Measurements from ENCODE around the gene CPED1. TPM values are rescaled to one million over a fixed set of nuclear protein-coding genes. Genes with fewer than 3 reads are reported as not detected.
A peak's percentile ranks its signal among the peaks of the same experiment; 100 is the strongest.

CPED1 gene
- total and polyA plus RNA-seq, 2 donors (not counting 1 experiment from before 2014, with no cell fraction given): 70.2 to 196 TPM

DNA sequence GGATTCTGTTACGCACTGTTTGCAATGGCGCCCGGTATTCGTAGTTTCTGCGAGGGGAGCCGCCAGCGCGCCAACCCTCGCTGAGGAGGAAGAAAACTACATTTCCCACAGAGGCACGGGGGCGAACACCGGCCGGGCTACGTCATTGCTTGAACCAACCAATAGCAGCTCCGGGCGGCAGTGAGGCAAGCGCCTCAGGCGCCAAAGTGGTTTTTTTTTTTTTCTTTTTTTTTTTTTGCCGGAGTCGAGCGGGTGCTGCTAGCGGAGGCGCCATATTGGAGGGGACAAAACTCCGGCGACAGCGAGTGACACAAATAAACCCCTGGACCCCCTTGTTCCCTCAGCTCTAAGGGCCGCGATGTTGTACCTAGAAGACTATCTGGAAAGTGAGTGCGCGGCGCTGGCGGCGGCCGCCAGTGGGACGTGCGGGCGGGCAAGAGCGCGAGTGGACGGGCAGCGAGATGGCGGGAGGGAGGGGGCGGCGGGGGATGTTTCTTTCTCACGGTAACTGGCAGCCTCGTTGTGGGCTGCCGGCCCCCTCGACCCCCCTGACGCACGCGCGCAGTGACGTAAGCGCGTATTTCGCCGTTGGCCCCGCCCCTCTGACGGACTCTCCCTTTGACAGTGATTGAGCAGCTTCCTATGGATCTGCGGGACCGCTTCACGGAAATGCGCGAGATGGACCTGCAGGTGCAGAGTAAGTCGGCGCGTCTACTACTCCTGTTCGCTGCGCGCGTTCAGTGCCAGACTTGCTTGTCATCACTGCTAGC is 37.8 kb upstream of the CPED1 start, which contains the start of gene ING3:
Gene ING3, plus strand, starts transcription at position 239 of the 770 bp plus-strand sequence. Its CDS starts 120 bp downstream, at position 359.
- H3K27ac ChIP-seq (ENCODE audit: insufficient read depth, low read length): peak within 1 kb of the TSS; percentile 99
- H3K4me3 ChIP-seq (replicated peaks in 1 of 4; ENCODE audit: control extremely low read depth in 1 of 4, insufficient read depth in 1 of 4, low read depth in 3 of 4, low read length in 4 of 4): peak within 1 kb of the TSS; percentile 76 to 92 (median 82)
- peak; percentile 95 to 97 for DNase-seq (ENCODE audit: low read depth in 2 of 2)
- TF ChIP-seq CTCF (conservative IDR thresholded peaks at IDR 0.05 in 1 of 2, IDR thresholded peaks at IDR 0.05 in 1 of 2; ENCODE audit: low read depth in 1 of 2, low read length in 2 of 2) (no peak), EZH2 (IDR thresholded peaks at IDR 0.05; ENCODE audit: low read length, missing control alignments) (no peak)
- no peaks in the 10 kb centered on the region for H4K20me1 ChIP-seq (ENCODE audit: control insufficient read depth, extremely low read depth, insufficient read depth, low read length)
- no peaks in the 10 kb centered on the region for H3K9me3 ChIP-seq (ENCODE audit: control insufficient read depth, insufficient read depth, low read depth, low read length)
- no peaks in the 10 kb centered on the region for H3K27me3 ChIP-seq (ENCODE audit: control insufficient read depth, insufficient read depth, low read length)
- H2AFZ ChIP-seq (ENCODE audit: low read length): peak within 1 kb of the TSS; percentile 91
- peak within 1 kb of the TSS; percentile 100 for H3K9ac ChIP-seq (ENCODE audit: insufficient read depth, low read length)
- H3K4me1 ChIP-seq (ENCODE audit: control insufficient read depth, extremely low read depth, insufficient read depth, low read length): peaks cover 3% of the 10 kb centered on the region
- H3K79me2 ChIP-seq (ENCODE audit: control insufficient read depth, insufficient read depth, low read length): peaks cover 11% of the 10 kb centered on the region
- H3K4me2 ChIP-seq (ENCODE audit: extremely low read depth, insufficient read depth, low read length): peak within 1 kb of the TSS; percentile 89
- peaks cover 1% of the 10 kb centered on the region for H3K36me3 ChIP-seq (ENCODE audit: control insufficient read depth, insufficient read depth, low read length)

DNA sequence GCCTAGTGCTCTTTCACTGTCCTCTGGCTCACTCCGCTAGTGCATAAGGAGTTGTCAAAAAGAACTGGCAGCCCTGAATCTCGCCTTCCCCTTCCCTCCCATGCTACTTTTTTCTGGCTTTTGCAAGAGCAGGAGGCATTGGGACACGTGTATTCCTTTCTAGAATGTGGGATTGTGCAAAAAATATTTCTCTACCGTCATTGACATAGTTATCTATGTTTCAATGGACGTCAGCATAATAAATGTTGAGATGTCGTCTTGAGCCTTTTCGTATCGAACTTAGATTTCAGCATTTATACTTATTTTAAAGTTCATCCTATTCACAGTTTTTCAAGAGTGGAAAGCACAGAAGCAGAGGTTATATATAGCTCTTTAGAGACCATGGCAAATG is 37.2 kb upstream of the CPED1 start:
- H3K4me2 ChIP-seq (ENCODE audit: extremely low read depth, insufficient read depth, low read length): peak overlapping the region; percentile 89
- H3K36me3 ChIP-seq (ENCODE audit: control insufficient read depth, insufficient read depth, low read length): peaks cover 3% of the 10 kb centered on the region
- H4K20me1 ChIP-seq (ENCODE audit: control insufficient read depth, extremely low read depth, insufficient read depth, low read length): no peaks in the 10 kb centered on the region
- no peaks in the 10 kb centered on the region for H3K27me3 ChIP-seq (ENCODE audit: control insufficient read depth, insufficient read depth, low read length)
- no peak for TF ChIP-seq CTCF (conservative IDR thresholded peaks at IDR 0.05 in 1 of 2, IDR thresholded peaks at IDR 0.05 in 1 of 2; ENCODE audit: low read depth in 1 of 2, low read length in 2 of 2)
- TF ChIP-seq EZH2 (IDR thresholded peaks at IDR 0.05; ENCODE audit: low read length, missing control alignments): no peak
- no peak for DNase-seq (ENCODE audit: low read depth in 2 of 2)
- H3K79me2 ChIP-seq (ENCODE audit: control insufficient read depth, insufficient read depth, low read length): peaks cover 11% of the 10 kb centered on the region
- H2AFZ ChIP-seq (ENCODE audit: low read length): peak overlapping the region; percentile 67
- H3K27ac ChIP-seq (ENCODE audit: insufficient read depth, low read length): peak overlapping the region; percentile 99
- peak overlapping the region; percentile 76 to 92 (median 82) for H3K4me3 ChIP-seq (replicated peaks in 1 of 4; ENCODE audit: control extremely low read depth in 1 of 4, insufficient read depth in 1 of 4, low read depth in 3 of 4, low read length in 4 of 4)
- H3K9ac ChIP-seq (ENCODE audit: insufficient read depth, low read length): peak overlapping the region; percentile 100
- no peaks in the 10 kb centered on the region for H3K9me3 ChIP-seq (ENCODE audit: control insufficient read depth, insufficient read depth, low read depth, low read length)
- peaks cover 3% of the 10 kb centered on the region for H3K4me1 ChIP-seq (ENCODE audit: control insufficient read depth, extremely low read depth, insufficient read depth, low read length)

DNA sequence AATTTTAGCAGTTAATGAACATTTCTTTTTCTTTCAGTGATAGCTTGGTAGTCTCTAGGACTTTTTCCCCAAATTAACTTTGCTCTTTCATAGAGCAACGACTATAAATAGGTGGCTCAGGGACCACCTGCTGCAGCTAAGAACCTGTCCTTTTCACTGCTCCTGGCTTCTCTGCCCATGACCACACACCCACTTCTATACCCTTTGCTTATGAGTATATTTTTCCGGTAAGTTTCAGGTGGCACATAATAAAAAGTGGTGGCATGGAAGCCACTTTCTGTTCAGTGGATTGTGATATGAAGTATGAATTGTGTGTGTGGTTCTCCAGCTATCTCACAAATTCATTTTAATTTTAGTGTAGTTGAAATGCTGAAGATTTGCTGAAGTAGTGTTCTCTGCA is 36.7 kb upstream of the CPED1 start:
- Histone ChIP-seq H3K4me1 (ENCODE audit: control insufficient read depth, extremely low read depth, insufficient read depth, low read length) (peaks cover 3% of the 10 kb centered on the region), H2AFZ (ENCODE audit: low read length) (no peak overlapping the region), H3K27ac (ENCODE audit: insufficient read depth, low read length) (peak overlapping the region; percentile 8), H3K79me2 (ENCODE audit: control insufficient read depth, insufficient read depth, low read length) (peaks cover 11% of the 10 kb centered on the region), H3K9me3 (ENCODE audit: control insufficient read depth, insufficient read depth, low read depth, low read length) (no peaks in the 10 kb centered on the region), H3K36me3 (ENCODE audit: control insufficient read depth, insufficient read depth, low read length) (peaks cover 3% of the 10 kb centered on the region), H3K27me3 (ENCODE audit: control insufficient read depth, insufficient read depth, low read length) (no peaks in the 10 kb centered on the region), H3K9ac (ENCODE audit: insufficient read depth, low read length) (no peak overlapping the region), H3K4me3 (replicated peaks in 1 of 4; ENCODE audit: control extremely low read depth in 1 of 4, insufficient read depth in 1 of 4, low read depth in 3 of 4, low read length in 4 of 4) (peak overlapping the region; percentile 76 to 92 (median 82)), H3K4me2 (ENCODE audit: extremely low read depth, insufficient read depth, low read length) (peak overlapping the region; percentile 89), H4K20me1 (ENCODE audit: control insufficient read depth, extremely low read depth, insufficient read depth, low read length) (no peaks in the 10 kb centered on the region)
- DNase-seq (ENCODE audit: low read depth in 2 of 2): no peak
- TF ChIP-seq EZH2 (IDR thresholded peaks at IDR 0.05; ENCODE audit: low read length, missing control alignments) (no peak), CTCF (conservative IDR thresholded peaks at IDR 0.05 in 1 of 2, IDR thresholded peaks at IDR 0.05 in 1 of 2; ENCODE audit: low read depth in 1 of 2, low read length in 2 of 2) (no peak)

All from fibroblast of lung (primary cell).